Gastrocnemius medialis (tissue), 4 donors: Measurements from ENCODE around the gene MTHFD2L. TPM values are rescaled to one million over a fixed set of nuclear protein-coding genes. Genes with fewer than 3 reads are reported as not detected.
"Not testable (repeated sequence)": the region's sequence is repeated elsewhere in the genome, so short reads cannot be mapped to it uniquely, and the experiment has no call there.

Experiments used
- ATAC-seq, 2 donors: fragments of 150-250 bp; one replicate each; pipeline ENCODE4 v1.9.1; 2016
- DNase-seq, 2 donors: peaks; one replicate each; pipeline ENCODE4 v3.0.0-alpha.2; 2019
- H3K27ac ChIP-seq, 4 donors: fragments of 200-600 bp; sonication (generic); 1 replicate in 1 of 4; 2 replicates in 3 of 4; pipeline ENCODE4 v1.5.1; 2016 to 2018; ENCODE audit warnings: mild to moderate bottlenecking in 2 of 4, moderate library complexity in 1 of 4
- H3K27me3 ChIP-seq, 3 donors: fragments of 200-600 bp; sonication (generic) in 2 of 3; 1 replicate in 1 of 3; 2 replicates in 2 of 3; pipeline versions ENCODE4 v1.5.1 to v1.6.0; 2016 to 2019; ENCODE audit warnings: mild to moderate bottlenecking in 1 of 3, moderate library complexity in 1 of 3
- H3K36me3 ChIP-seq, 2 donors: fragments of 200-600 bp; sonication (generic) in 1 of 2; one replicate each; pipeline ENCODE4 v1.5.1; 2017 to 2018
- H3K4me1 ChIP-seq, 2 donors: fragments of 200-600 bp; sonication (generic) in 1 of 2; one replicate each; pipeline ENCODE4 v1.5.1; 2016 to 2017; ENCODE audit warnings: mild to moderate bottlenecking in 2 of 2
- H3K4me3 ChIP-seq, 4 donors: fragments of 200-600 bp; sonication (generic) in 3 of 4; 1 replicate in 1 of 4; 2 replicates in 3 of 4; pipeline ENCODE4 v1.5.1; 2016 to 2019; ENCODE audit warnings: mild to moderate bottlenecking in 2 of 4
- H3K9me3 ChIP-seq, 3 donors: fragments of 200-600 bp; sonication (generic) in 2 of 3; 1 replicate in 1 of 3; 2 replicates in 2 of 3; pipeline ENCODE4 v1.5.1; 2016 to 2019
- POLR2A ChIP-seq, 2 donors: fragments of 450-650 bp; IDR thresholded peaks; one replicate each; pipeline ENCODE4 v1.6.1; 2017; ENCODE audit warnings: antibody characterized with exemption in 2 of 2, mild to moderate bottlenecking in 2 of 2, moderate library complexity in 2 of 2
- in situ Hi-C, 4 donors: fragments of 200-750 bp; cut with MboI; loops; one replicate each; pipeline versions ENCODE4 v1.15.0 to v1.8.0; 2017; ENCODE audit warnings: low sequenced_read_pairs in 4 of 4
- intact Hi-C: fragments of 100-400 bp; cut with DNase I; formaldehyde crosslinking; loops from one replicate; pipeline ENCODE4 v1.15.1; 2023; ENCODE audit warnings: low total_unique reads
- total RNA-seq, 4 donors: library from RNA; depleted of rRNA; stranded (reverse); fragments of >200 nt; gene quantifications; one replicate each; pipeline versions ENCODE4 v1.1.0 to v1.2.3, GENCODE V29; 2016
- TF ChIP-seq, protein P1 (sequence below), 5 experiments: fragments of 450-650 bp in 3 of 5; fragments of 200-600 bp in 2 of 5; sonication (generic) in 2 of 5; IDR thresholded peaks in 4 of 5; conservative IDR thresholded peaks in 1 of 5; 1 replicate in 4 of 5; 2 replicates in 1 of 5; pipeline ENCODE4 v1.5.1; 2016 to 2019; ENCODE audit warnings: antibody characterized with exemption in 5 of 5, mild to moderate bottlenecking in 3 of 5, moderate library complexity in 3 of 5

Gene MTHFD2L
- total RNA-seq, 4 donors from 2014 or later = 7.0 to 11.0 (median 7.8) TPM

GRCh38 chr4:74335341-74336021, 177.6 kb downstream of the MTHFD2L start:
- intact Hi-C loops (no loop called here), in situ Hi-C loops (no loop called here)
- DNase-seq (no peak), ATAC-seq (no peak)
- no peak overlapping the region for H3K27ac ChIP-seq
- no peaks in the 10 kb centered on the region for H3K27me3 ChIP-seq
- H3K9me3 ChIP-seq = no peaks in the 10 kb centered on the region
- TF ChIP-seq POLR2A (IDR thresholded peaks at IDR 0.05) = no peak
- TF ChIP-seq, protein P1, sequence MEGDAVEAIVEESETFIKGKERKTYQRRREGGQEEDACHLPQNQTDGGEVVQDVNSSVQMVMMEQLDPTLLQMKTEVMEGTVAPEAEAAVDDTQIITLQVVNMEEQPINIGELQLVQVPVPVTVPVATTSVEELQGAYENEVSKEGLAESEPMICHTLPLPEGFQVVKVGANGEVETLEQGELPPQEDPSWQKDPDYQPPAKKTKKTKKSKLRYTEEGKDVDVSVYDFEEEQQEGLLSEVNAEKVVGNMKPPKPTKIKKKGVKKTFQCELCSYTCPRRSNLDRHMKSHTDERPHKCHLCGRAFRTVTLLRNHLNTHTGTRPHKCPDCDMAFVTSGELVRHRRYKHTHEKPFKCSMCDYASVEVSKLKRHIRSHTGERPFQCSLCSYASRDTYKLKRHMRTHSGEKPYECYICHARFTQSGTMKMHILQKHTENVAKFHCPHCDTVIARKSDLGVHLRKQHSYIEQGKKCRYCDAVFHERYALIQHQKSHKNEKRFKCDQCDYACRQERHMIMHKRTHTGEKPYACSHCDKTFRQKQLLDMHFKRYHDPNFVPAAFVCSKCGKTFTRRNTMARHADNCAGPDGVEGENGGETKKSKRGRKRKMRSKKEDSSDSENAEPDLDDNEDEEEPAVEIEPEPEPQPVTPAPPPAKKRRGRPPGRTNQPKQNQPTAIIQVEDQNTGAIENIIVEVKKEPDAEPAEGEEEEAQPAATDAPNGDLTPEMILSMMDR (IDR thresholded peaks at IDR 0.05 in 4 of 5, conservative IDR thresholded peaks at IDR 0.05 in 1 of 5) = no peak
- no peaks in the 10 kb centered on the region for H3K36me3 ChIP-seq
- no peaks in the 10 kb centered on the region for H3K4me1 ChIP-seq
- no peak overlapping the region for H3K4me3 ChIP-seq

- no peaks in the 10 kb centered on the region for H3K9me3 ChIP-seq
- intact Hi-C loops = no loop called here
- no peaks in the 10 kb centered on the region for H3K4me1 ChIP-seq
- in situ Hi-C loops = no loop called here
- DNase-seq (no peak), ATAC-seq (no peak)
- no peaks in the 10 kb centered on the region for H3K36me3 ChIP-seq
- no peak for TF ChIP-seq POLR2A (IDR thresholded peaks at IDR 0.05)
- TF ChIP-seq, protein P1 (IDR thresholded peaks at IDR 0.05 in 4 of 5, conservative IDR thresholded peaks at IDR 0.05 in 1 of 5) = no peak
- H3K27me3 ChIP-seq = no peaks in the 10 kb centered on the region
- H3K4me3 ChIP-seq = no peak overlapping the region
- H3K27ac ChIP-seq = no peak overlapping the region
These were observed 180.9 kb downstream of the MTHFD2L start for GRCh38 chr4:74338792-74339333.

GRCh38 chr4:74339501-74339900, 181.6 kb downstream of the MTHFD2L start:
- TF ChIP-seq, protein P1 (IDR thresholded peaks at IDR 0.05 in 4 of 5, conservative IDR thresholded peaks at IDR 0.05 in 1 of 5) = no peak
- TF ChIP-seq POLR2A (IDR thresholded peaks at IDR 0.05) = no peak
- ATAC-seq (no peak), DNase-seq (no peak)
- Histone ChIP-seq H3K27me3 (no peaks in the 10 kb centered on the region), H3K4me1 (no peaks in the 10 kb centered on the region), H3K27ac (no peak overlapping the region), H3K9me3 (no peaks in the 10 kb centered on the region), H3K4me3 (no peak overlapping the region), H3K36me3 (no peaks in the 10 kb centered on the region)
- intact Hi-C loops (no loop called here), in situ Hi-C loops (no loop called here)

DNA sequence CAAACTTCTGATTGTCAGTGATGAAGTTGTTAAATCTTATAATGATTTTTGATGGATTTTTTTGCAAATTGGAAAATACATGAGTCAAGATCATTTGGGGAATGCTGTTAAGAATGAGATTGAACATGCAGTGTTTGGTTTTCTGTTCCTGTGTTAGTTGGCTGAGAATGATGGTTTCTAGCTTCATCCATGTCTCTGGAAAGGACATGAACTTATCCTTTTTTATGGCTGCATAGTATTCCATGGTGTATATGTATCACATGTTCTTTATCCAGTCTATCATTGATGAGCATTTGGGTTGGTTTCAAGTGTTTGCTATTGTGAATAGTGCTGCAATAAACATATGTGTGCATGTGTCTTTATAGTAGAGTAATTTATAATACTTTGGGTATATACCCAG, 182.5 kb downstream of the MTHFD2L start:
- H3K36me3 ChIP-seq, H3K27me3 ChIP-seq, DNase-seq, H3K27ac ChIP-seq, H3K4me3 ChIP-seq, H3K4me1 ChIP-seq, ATAC-seq, H3K9me3 ChIP-seq, intact Hi-C loops, in situ Hi-C loops: not testable (repeated sequence)

DNA sequence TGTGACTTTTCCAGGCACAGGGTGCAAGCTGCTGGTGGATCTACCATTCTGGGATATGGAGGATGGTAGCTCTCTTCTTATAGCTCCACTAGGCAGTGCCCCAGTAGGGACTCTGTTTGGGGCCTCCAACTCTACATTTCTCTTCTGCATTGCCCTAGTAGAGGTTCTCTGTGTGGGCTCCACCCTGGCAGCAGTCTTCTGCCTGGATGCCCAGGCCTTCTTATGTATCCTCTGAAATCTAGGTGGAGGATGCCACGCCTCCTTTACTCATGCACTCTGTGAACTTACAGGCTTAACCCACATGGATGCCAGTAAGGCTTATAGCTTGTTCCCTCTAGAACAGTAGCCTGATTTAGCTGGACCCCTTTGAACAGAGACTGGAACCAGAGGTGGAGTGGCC, 186.1 kb downstream of the MTHFD2L start:
- DNase-seq (no peak), ATAC-seq (no peak)
- in situ Hi-C loops = no loop called here
- H3K36me3 ChIP-seq = no peaks in the 10 kb centered on the region
- H3K27me3 ChIP-seq = no peaks in the 10 kb centered on the region
- H3K4me3 ChIP-seq = no peak overlapping the region
- TF ChIP-seq, protein P1 (IDR thresholded peaks at IDR 0.05 in 4 of 5, conservative IDR thresholded peaks at IDR 0.05 in 1 of 5) = no peak
- no peak for TF ChIP-seq POLR2A (IDR thresholded peaks at IDR 0.05)
- no peaks in the 10 kb centered on the region for H3K4me1 ChIP-seq
- intact Hi-C loops = no loop called here
- H3K27ac ChIP-seq = no peak overlapping the region
- H3K9me3 ChIP-seq = no peaks in the 10 kb centered on the region

Other genes starting within 250 kb of the MTHFD2L start
- gene PF4, start 176.1 kb upstream of the MTHFD2L start, total RNA-seq = not detected
- gene PPBP, start 169.9 kb upstream of the MTHFD2L start, total RNA-seq = not detected
- gene CXCL5, start 159.4 kb upstream of the MTHFD2L start, total RNA-seq = under 1 TPM in 1 of 4 donors, not detected in 3; 0.18 TPM
- under 1 TPM in 1 of 4 donors, not detected in 3; 0.84 TPM for gene CXCL3, start 119.4 kb upstream of the MTHFD2L start, total RNA-seq
- 10 to 100 TPM; 22.2 to 46.8 (median 30.5) TPM for gene CXCL2, start 58.9 kb upstream of the MTHFD2L start, total RNA-seq
- not detected for gene EPGN, start 150.4 kb downstream of the MTHFD2L start, total RNA-seq
- gene EREG, start 207.0 kb downstream of the MTHFD2L start, total RNA-seq = under 1 TPM in 2 of 4 donors, not detected in 2; 0.07 to 0.84 TPM